GM23338 (cell line): ENCODE results near the gene EGFR.

Experiments used
- CTCF ChIP-seq, 2 experiments: fragments of 200-600 bp in 1 of 2; sonication (generic) in 1 of 2; conservative IDR thresholded peaks; 2 replicates each; pipeline versions ENCODE4 v1.5.1 to v1.6.1; 2016 to 2017; ENCODE audit warnings: antibody characterized with exemption in 2 of 2, low read depth in 2 of 2, mild to moderate bottlenecking in 2 of 2, moderate library complexity in 1 of 2
- EZH2 ChIP-seq: fragments of 200-600 bp; sonication (generic); IDR thresholded peaks from one replicate; pipeline ENCODE4 v1.8.0; 2017; ENCODE audit warnings: antibody characterized with exemption, mild to moderate bottlenecking, low read depth; ENCODE audit not compliant: unreplicated experiment
- JUNB ChIP-seq: IDR thresholded peaks from one replicate; pipeline ENCODE4 v1.6.1; 2016; ENCODE audit warnings: antibody characterized with exemption; ENCODE audit not compliant: unreplicated experiment
- NANOG ChIP-seq: IDR thresholded peaks from 2 replicates; pipeline ENCODE4 v1.6.1; 2016; ENCODE audit warnings: antibody characterized with exemption, borderline replicate concordance
- REST ChIP-seq: IDR thresholded peaks from one replicate; pipeline ENCODE4 v1.6.1; 2018; ENCODE audit warnings: antibody characterized with exemption; ENCODE audit not compliant: unreplicated experiment
- ZNF331 ChIP-seq: fragments of 250-450 bp; sonication (Bioruptor Pico); IDR thresholded peaks from 2 replicates; pipeline ENCODE4 v1.5.0; 2020; ENCODE audit warnings: low read depth, mild to moderate bottlenecking, moderate library complexity

GRCh38 chr7:55046582-55047342 is 27.9 kb downstream of the EGFR start:
- no peak for TF ChIP-seq CTCF (conservative IDR thresholded peaks at IDR 0.05; ENCODE audit: low read depth in 2 of 2)
- no peak for TF ChIP-seq ZNF331 (CRISPR knock-in tag)
- TF ChIP-seq NANOG = no peak
- TF ChIP-seq EZH2 = no peak
- no peak for TF ChIP-seq REST
- TF ChIP-seq JUNB = no peak
